ENCODE data around the gene PPP6R3. TPM values are rescaled to one million over a fixed set of nuclear protein-coding genes. Genes with fewer than 3 reads are reported as not detected.

PPP6R3 gene
- total RNA-seq, 1 donor from 2014 or later = 126 TPM

DNA sequence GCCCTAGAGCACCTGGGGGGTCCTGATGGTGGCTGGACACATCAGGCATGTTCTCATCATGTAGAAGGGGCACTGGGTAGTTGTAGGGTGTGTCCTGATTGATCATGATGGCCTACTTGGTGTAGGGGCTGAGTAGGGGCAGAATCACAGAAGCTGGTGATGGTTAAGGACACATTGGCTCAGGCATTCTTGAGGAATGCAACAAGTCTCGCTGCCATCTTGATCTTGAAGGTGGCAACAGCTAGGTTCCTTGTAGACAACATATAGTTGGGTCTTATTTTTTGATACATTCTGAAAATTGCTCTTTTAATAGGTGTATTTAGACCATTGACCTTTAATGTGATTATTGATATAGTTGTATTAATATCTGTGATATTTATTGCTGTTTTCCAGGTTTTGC, 28.1 kb downstream of the PPP6R3 start:
- H3K27me3 Mint-ChIP-seq (ENCODE audit: low read depth) = no peaks in the 10 kb centered on the region
- peaks cover 37% of the 10 kb centered on the region for H3K36me3 Mint-ChIP-seq (ENCODE audit: low read depth)
- DNase-seq (ENCODE audit: low spot score) = no peak
- peaks cover 32% of the 10 kb centered on the region for H3K4me1 Mint-ChIP-seq (ENCODE audit: low read depth)
- H3K4me3 Mint-ChIP-seq (ENCODE audit: low read depth) = no peak overlapping the region
- intact Hi-C loops (cut with micrococcal nuclease) = no loop called here
- no peak overlapping the region for H3K27ac Mint-ChIP-seq
- peaks cover 4% of the 10 kb centered on the region for H3K9me3 Mint-ChIP-seq

DNA sequence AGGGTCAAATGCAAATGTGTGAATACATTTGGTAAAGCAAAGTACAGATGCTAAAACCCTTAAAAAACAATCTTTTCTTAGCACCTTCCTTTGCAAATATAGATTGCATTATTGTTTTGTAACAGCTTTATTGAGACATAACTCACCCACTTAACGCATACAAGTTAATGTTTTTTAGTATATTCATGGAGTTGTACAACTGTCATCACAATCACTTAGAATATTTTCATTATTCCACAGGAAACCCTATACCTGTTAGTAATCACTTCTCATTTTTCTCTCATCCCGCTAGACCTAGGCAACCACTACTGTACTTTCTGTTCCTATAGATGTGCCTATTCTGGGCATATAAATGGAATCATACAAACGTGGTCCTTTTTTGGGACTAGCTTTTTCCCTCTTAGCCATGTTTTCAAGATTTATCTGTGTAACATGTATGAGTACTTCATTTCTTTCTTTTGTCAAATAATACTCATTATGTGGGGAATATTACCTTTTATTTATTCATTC, 34.7 kb downstream of the PPP6R3 start:
- intact Hi-C loops (cut with micrococcal nuclease) = no loop called here
- Mint-ChIP-seq H3K27me3 (ENCODE audit: low read depth) (no peaks in the 10 kb centered on the region), H3K4me1 (ENCODE audit: low read depth) (peaks cover 20% of the 10 kb centered on the region), H3K27ac (no peak overlapping the region), H3K36me3 (ENCODE audit: low read depth) (peaks cover 5% of the 10 kb centered on the region), H3K9me3 (no peaks in the 10 kb centered on the region), H3K4me3 (ENCODE audit: low read depth) (no peak overlapping the region)
- DNase-seq (ENCODE audit: low spot score) = no peak

DNA sequence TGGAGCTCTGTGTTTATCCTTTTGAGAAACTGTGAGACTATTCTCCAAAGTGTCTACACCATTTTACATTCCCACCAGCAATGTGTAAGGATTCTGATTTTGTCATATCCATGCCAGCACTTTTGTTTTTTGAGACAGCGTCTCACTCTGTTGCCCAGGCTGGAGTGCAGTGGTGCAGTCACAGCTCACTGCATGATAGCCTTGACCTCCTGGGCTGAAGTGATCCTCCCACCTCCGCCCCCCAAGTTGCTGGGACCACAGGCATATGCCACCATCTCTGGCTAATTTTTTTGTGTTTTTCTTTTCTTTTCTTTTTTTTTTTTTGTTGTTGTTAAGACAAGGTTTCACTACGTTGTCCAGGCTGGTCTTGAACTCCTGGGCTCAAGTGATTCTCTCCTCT, 35.3 kb downstream of the PPP6R3 start:
- intact Hi-C loops (cut with micrococcal nuclease) = no loop called here
- Mint-ChIP-seq H3K36me3 (ENCODE audit: low read depth) (peaks cover 3% of the 10 kb centered on the region), H3K27ac (no peak overlapping the region), H3K9me3 (no peaks in the 10 kb centered on the region), H3K27me3 (ENCODE audit: low read depth) (no peaks in the 10 kb centered on the region), H3K4me3 (ENCODE audit: low read depth) (no peak overlapping the region), H3K4me1 (ENCODE audit: low read depth) (peaks cover 17% of the 10 kb centered on the region)
- DNase-seq (ENCODE audit: low spot score) = no peak

DNA sequence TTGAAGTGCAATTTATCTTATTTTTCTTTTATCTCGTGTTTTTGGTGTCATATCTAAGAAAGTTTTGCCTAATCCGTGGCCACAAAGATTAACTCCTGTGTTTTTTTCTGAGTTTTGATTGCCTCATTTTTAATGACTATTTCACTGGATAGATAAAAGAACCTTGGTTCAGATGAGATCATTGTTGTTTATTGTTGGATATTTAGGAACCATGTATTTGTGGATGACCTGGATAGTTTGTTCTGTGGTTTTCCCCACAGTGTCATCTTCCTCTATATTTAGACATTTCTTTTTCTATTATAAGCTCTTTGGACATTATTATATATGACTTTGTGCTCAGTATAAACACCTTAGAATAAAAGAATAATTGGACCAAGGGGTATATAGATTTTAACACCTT, 37.2 kb downstream of the PPP6R3 start:
- no peaks in the 10 kb centered on the region for H3K9me3 Mint-ChIP-seq
- H3K4me3 Mint-ChIP-seq (ENCODE audit: low read depth) = no peak overlapping the region
- no peak for DNase-seq (ENCODE audit: low spot score)
- no peaks in the 10 kb centered on the region for H3K27me3 Mint-ChIP-seq (ENCODE audit: low read depth)
- intact Hi-C loops (cut with micrococcal nuclease) = no loop called here
- no peak overlapping the region for H3K27ac Mint-ChIP-seq
- H3K4me1 Mint-ChIP-seq (ENCODE audit: low read depth) = peaks cover 22% of the 10 kb centered on the region
- H3K36me3 Mint-ChIP-seq (ENCODE audit: low read depth) = no peaks in the 10 kb centered on the region

DNA sequence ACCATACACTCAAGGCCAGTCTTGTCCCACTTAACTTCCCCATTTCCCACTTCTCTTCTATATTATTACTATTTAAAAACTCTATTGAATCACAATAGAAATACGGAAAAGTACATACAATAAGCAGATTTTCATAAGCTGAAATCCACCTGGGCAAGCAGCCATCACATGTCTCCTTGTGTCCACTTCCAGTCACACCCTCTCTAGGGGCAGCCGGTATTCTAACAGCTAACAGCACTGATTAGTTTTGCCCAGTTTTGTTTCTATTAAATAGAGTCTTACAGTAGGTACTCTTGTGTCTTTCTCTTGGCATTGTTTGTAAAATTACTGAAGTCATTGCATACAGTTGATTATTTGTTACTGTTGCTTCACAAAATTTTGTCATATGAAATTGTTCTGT, 37.8 kb downstream of the PPP6R3 start:
- Mint-ChIP-seq H3K36me3 (ENCODE audit: low read depth) (no peaks in the 10 kb centered on the region), H3K27ac (no peak overlapping the region), H3K4me1 (ENCODE audit: low read depth) (peaks cover 24% of the 10 kb centered on the region), H3K27me3 (ENCODE audit: low read depth) (no peaks in the 10 kb centered on the region), H3K4me3 (ENCODE audit: low read depth) (no peak overlapping the region), H3K9me3 (no peaks in the 10 kb centered on the region)
- DNase-seq (ENCODE audit: low spot score) = no peak
- intact Hi-C loops (cut with micrococcal nuclease) = no loop called here

DNA sequence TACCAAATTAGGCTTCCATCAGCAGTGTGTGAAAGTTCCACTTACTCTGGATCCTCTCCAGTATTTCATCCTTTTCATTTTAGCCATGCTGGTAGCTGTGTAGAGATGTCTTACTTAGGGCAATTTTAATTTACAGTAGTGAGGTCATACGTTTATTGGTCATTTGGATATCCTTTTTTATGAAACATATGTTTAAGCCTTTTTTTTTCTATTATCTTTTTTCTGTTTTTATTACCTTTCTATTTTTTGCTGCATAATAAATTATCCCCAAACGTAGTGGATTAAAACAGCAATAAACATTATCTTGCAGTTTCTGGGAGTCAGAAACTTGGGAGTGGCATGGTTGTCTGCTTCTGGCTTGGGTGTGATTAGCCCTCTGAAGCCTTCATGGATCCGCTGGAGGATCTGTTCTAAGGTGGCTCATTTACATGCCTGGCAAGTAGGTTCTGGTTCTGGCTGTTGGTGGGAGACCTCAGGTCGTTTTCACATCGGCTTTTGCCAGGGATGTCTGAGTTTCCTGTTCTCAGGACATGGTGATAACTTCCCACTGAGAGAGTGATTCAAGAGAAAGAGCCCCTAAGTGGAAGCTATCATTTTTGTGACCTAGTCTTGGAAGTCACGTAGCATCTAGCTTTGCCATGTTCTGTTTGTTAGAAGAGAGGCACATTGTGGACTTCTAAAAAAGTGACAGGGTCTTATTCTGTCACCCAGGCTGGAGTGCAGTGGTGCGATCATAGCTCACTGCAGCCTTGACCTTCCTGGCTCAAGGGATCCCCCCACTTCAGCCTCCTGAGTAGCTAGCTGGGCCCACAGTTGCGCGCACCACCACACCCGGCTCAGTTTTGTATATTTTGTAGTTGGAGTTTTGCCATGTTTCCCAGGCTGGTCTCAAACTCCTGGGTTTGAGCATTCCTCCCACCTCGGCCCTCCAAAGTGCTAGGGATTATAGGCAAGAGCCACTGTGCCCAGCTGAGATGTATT, 38.6 kb downstream of the PPP6R3 start:
- no peak for DNase-seq (ENCODE audit: low spot score)
- no peak overlapping the region for H3K4me3 Mint-ChIP-seq (ENCODE audit: low read depth)
- no peaks in the 10 kb centered on the region for H3K27me3 Mint-ChIP-seq (ENCODE audit: low read depth)
- no peaks in the 10 kb centered on the region for H3K36me3 Mint-ChIP-seq (ENCODE audit: low read depth)
- intact Hi-C loops (cut with micrococcal nuclease) = no loop called here
- peaks cover 27% of the 10 kb centered on the region for H3K4me1 Mint-ChIP-seq (ENCODE audit: low read depth)
- no peak overlapping the region for H3K27ac Mint-ChIP-seq
- no peaks in the 10 kb centered on the region for H3K9me3 Mint-ChIP-seq

DNA sequence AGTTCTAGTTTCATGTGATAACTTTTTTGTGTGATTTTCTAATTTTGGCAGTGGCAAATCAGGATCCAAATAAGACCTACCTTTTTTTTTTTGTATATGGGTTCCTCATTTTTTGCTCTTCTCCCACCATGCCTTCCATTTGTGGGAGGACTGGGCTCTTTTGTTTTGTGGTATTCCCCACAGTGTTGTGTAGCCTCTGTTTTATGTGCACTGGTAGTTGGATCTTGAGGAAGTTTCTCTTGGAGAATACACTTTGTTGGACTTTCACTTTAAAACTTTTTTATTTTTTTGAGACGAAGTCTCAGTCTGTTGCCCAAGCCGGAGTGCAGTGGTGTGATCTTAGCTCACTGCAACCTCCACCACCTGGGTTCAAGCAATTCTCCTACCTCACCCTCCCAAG, 39.7 kb downstream of the PPP6R3 start:
- Mint-ChIP-seq H3K27ac (no peak overlapping the region), H3K27me3 (ENCODE audit: low read depth) (no peaks in the 10 kb centered on the region), H3K4me3 (ENCODE audit: low read depth) (no peak overlapping the region), H3K36me3 (ENCODE audit: low read depth) (no peaks in the 10 kb centered on the region), H3K9me3 (no peaks in the 10 kb centered on the region), H3K4me1 (ENCODE audit: low read depth) (peaks cover 34% of the 10 kb centered on the region)
- DNase-seq (ENCODE audit: low spot score) = no peak
- intact Hi-C loops (cut with micrococcal nuclease) = no loop called here

DNA sequence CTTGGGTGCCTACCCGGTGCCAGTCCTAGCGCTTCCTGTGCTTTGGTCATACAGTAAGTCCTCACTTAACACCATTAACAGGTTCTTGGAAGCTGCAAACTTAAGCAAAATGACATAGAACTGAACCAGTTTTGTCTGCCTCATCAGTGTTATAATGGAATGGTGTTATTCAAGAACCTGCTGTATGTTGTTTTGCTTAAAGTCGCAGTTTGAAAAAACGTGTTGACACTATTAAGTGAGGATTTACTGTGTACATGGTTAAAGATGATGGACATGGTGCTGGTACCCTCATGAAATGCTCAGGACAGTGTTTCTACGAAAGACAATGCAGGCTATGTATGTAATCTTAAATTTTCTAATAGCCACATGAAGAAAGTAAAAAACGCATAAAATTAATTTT, 41.3 kb downstream of the PPP6R3 start:
- intact Hi-C loops (cut with micrococcal nuclease) = no loop called here
- Mint-ChIP-seq H3K4me3 (ENCODE audit: low read depth) (no peak overlapping the region), H3K27me3 (ENCODE audit: low read depth) (no peaks in the 10 kb centered on the region), H3K4me1 (ENCODE audit: low read depth) (peaks cover 28% of the 10 kb centered on the region), H3K9me3 (no peaks in the 10 kb centered on the region), H3K27ac (no peak overlapping the region), H3K36me3 (ENCODE audit: low read depth) (peaks cover 5% of the 10 kb centered on the region)
- DNase-seq (ENCODE audit: low spot score) = no peak

DNA sequence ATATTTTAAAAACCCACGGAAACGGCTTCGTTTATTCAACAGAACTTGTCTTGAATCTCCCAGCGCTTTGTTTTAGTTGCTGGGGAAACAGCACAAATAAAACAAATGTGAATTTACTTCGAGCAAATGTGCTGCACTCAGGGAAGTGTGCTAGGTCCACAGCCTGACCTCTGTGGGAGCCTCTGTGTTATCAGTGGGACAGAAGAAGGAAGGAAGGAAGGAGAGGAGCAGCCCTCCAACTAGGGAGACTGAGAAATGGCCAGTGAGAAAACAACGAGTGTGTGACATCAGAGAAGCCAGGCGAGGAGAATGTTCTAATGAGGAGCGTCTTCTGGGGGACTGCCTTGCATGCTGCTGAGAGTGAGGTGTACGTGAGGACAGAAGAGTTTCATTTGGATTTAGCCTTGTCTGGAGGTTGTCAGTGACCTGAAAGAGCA, 42.7 kb downstream of the PPP6R3 start:
- Mint-ChIP-seq H3K36me3 (ENCODE audit: low read depth) (peaks cover 11% of the 10 kb centered on the region), H3K4me1 (ENCODE audit: low read depth) (peaks cover 27% of the 10 kb centered on the region), H3K27me3 (ENCODE audit: low read depth) (no peaks in the 10 kb centered on the region), H3K9me3 (no peaks in the 10 kb centered on the region), H3K4me3 (ENCODE audit: low read depth) (no peak overlapping the region), H3K27ac (no peak overlapping the region)
- no peak for DNase-seq (ENCODE audit: low spot score)
- intact Hi-C loops (cut with micrococcal nuclease) = no loop called here

DNA sequence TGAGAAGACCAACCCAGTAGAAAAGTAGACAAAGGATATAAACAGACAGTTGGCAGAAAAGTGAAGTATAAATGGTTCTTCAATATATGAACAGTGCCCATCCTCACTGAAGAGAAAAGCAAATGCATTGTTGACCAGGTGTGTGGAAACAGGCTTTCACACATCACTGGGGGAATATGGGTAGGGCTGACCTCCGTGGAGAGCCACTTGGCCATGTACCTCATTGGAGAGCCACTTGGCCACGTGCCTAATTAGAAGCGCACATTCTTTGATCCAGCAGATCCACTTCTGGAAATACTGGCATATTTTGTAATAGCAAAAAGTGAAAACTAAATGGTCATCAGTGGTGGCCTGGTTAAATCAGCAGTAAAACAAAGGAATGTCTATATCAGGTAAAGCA, 43.2 kb downstream of the PPP6R3 start:
- H3K36me3 Mint-ChIP-seq (ENCODE audit: low read depth) = peaks cover 11% of the 10 kb centered on the region
- H3K4me1 Mint-ChIP-seq (ENCODE audit: low read depth) = peaks cover 28% of the 10 kb centered on the region
- intact Hi-C loops (cut with micrococcal nuclease) = no loop called here
- no peak overlapping the region for H3K4me3 Mint-ChIP-seq (ENCODE audit: low read depth)
- no peak overlapping the region for H3K27ac Mint-ChIP-seq
- H3K9me3 Mint-ChIP-seq = no peaks in the 10 kb centered on the region
- H3K27me3 Mint-ChIP-seq (ENCODE audit: low read depth) = no peaks in the 10 kb centered on the region
- no peak for DNase-seq (ENCODE audit: low spot score)

DNA sequence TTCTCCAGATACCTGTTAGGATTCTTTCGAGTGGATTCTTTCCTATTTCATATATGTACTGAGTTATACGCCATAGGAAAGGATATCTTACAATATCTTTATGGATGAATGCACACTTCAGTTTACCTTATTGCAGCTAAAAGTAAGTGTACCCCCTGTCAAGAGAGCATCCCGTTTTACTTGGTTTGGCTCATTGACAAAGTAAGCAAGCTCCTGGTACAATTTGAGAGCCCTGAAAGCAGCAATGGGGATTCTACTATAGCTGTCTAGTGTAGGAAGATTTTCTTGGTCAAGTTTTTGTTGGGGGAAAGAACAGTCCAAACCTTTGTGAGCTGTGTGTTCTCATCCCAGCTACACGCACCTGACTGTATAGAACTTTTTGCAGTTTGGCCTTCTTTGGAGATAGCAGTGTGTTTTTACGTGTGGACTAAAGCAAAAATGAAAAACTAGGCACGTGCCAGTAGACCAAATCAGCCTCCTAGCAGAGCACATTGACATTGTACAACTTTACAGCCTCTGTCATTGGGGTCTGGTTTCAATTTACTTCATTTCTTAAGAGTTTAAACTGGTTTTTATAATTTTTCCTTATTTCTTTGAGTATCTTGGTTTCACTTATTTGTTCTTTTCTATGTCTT, 44.0 kb downstream of the PPP6R3 start:
- Mint-ChIP-seq H3K27ac (no peak overlapping the region), H3K27me3 (ENCODE audit: low read depth) (no peaks in the 10 kb centered on the region), H3K36me3 (ENCODE audit: low read depth) (peaks cover 16% of the 10 kb centered on the region), H3K4me3 (ENCODE audit: low read depth) (no peak overlapping the region), H3K4me1 (ENCODE audit: low read depth) (peaks cover 32% of the 10 kb centered on the region), H3K9me3 (no peaks in the 10 kb centered on the region)
- no peak for DNase-seq (ENCODE audit: low spot score)
- intact Hi-C loops (cut with micrococcal nuclease) = no loop called here

DNA sequence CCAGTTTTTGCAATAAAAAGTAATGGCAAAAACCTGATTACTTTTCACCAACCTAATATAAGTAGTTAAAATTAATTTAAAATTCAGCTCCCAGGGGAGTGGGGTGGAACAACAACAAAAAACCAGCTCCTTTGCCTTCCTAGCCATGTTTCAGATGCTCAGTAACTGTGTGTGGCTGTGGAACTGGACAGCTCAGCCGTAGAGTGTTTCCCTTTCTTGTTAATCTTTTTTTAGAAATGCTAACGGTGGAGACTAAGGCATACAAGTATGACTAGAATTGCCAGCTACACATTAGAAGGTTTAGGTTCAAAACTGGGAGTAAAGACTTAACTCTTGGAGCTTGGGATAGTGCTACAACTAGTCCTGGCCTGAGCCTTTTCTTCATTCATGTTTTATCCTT, 45.0 kb downstream of the PPP6R3 start:
- no peak overlapping the region for H3K27ac Mint-ChIP-seq
- no peaks in the 10 kb centered on the region for H3K9me3 Mint-ChIP-seq
- peaks cover 29% of the 10 kb centered on the region for H3K4me1 Mint-ChIP-seq (ENCODE audit: low read depth)
- H3K4me3 Mint-ChIP-seq (ENCODE audit: low read depth) = no peak overlapping the region
- intact Hi-C loops (cut with micrococcal nuclease) = no loop called here
- H3K27me3 Mint-ChIP-seq (ENCODE audit: low read depth) = no peaks in the 10 kb centered on the region
- H3K36me3 Mint-ChIP-seq (ENCODE audit: low read depth) = peaks cover 19% of the 10 kb centered on the region
- no peak for DNase-seq (ENCODE audit: low spot score)

DNA sequence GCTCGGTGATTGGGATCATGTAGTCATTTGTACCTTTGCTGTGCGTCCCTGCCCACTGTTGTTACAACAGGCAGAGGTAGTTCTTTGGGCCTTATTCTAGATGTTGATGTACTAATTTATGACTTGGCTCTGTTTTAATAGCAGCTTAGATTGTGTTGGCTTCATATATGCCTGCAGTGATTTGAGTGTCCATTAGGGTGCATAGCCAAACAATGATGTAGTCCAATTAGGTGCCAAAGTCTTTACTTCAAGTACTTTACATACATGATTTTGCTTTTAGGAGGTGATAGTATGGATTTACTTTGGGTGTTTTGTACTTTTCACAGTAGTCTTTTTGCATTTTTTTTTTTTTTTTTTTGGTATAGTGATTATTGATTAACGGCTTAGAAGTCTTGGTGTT, 46.4 kb downstream of the PPP6R3 start:
- Mint-ChIP-seq H3K27ac (no peak overlapping the region), H3K4me3 (ENCODE audit: low read depth) (no peak overlapping the region), H3K36me3 (ENCODE audit: low read depth) (peaks cover 26% of the 10 kb centered on the region), H3K4me1 (ENCODE audit: low read depth) (peaks cover 30% of the 10 kb centered on the region), H3K27me3 (ENCODE audit: low read depth) (no peaks in the 10 kb centered on the region), H3K9me3 (no peaks in the 10 kb centered on the region)
- no peak for DNase-seq (ENCODE audit: low spot score)
- intact Hi-C loops (cut with micrococcal nuclease) = no loop called here
